GM06990 (cell line): ENCODE results near the gene SIL1.

Experiments used
- DNase-seq: peaks from one replicate; pipeline ENCODE4 v3.0.0-alpha.2; 2011; ENCODE audit not compliant: insufficient read length; ENCODE audit errors: extremely low read depth
- H3K27me3 ChIP-seq: replicated peaks from 2 replicates; pipeline ENCODE4 v1.6.0; 2011; ENCODE audit warnings: low read length; ENCODE audit not compliant: control insufficient read depth, insufficient read depth
- H3K36me3 ChIP-seq: 2 replicates; pipeline ENCODE4 v1.5.1; 2011; ENCODE audit warnings: low read length; ENCODE audit not compliant: control insufficient read depth, insufficient read depth
- H3K4me3 ChIP-seq: replicated peaks from 2 replicates; pipeline ENCODE4 v1.5.1; 2011; ENCODE audit warnings: low read depth, mild to moderate bottlenecking, control low read depth, low read length
- TF ChIP-seq, protein P1 (sequence below): IDR thresholded peaks from 2 replicates; pipeline ENCODE4 v1.5.1; 2011; ENCODE audit warnings: low read length, control low read depth, mild to moderate bottlenecking, inconsistent platforms; ENCODE audit not compliant: insufficient read depth, poor library complexity, severe bottlenecking

Gene SIL1

DNA sequence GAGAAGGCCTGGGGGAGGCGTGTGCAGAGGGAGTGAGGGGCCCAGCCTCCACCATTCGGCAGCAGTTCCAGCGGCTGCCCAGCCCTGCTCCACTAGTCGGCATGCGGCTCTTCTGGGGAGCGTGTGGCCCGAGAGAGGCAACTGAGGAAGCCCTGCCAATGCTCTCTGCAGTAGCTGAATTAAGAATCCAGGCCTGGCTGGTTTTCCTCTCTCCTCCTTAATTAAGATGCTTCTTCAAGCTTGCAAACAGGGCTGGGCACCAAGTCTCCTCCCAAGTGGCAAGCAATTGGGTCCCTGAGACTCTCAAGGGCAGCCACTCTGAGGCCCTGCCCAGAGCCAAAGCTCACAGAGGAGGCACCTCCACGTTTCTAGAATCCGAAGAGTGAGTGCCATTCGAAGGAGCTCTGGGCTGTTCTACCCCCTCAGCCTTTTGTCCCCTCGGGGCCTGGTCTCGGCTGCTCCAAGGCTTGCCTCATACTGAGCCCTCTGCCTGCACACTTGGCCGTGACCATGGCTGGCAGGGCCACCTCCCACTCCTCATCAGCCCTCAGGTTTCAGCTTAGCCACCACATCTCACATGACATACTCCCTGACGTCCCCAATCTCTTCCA lies 247.6 kb downstream of the SIL1 start:
- Histone ChIP-seq H3K27me3 (no peaks in the 10 kb centered on the region), H3K4me3 (no peak overlapping the region), H3K36me3 (peaks cover 26% of the 10 kb centered on the region)
- DNase-seq, result no peak
- TF ChIP-seq, protein P1, sequence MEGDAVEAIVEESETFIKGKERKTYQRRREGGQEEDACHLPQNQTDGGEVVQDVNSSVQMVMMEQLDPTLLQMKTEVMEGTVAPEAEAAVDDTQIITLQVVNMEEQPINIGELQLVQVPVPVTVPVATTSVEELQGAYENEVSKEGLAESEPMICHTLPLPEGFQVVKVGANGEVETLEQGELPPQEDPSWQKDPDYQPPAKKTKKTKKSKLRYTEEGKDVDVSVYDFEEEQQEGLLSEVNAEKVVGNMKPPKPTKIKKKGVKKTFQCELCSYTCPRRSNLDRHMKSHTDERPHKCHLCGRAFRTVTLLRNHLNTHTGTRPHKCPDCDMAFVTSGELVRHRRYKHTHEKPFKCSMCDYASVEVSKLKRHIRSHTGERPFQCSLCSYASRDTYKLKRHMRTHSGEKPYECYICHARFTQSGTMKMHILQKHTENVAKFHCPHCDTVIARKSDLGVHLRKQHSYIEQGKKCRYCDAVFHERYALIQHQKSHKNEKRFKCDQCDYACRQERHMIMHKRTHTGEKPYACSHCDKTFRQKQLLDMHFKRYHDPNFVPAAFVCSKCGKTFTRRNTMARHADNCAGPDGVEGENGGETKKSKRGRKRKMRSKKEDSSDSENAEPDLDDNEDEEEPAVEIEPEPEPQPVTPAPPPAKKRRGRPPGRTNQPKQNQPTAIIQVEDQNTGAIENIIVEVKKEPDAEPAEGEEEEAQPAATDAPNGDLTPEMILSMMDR, result no peak

DNA sequence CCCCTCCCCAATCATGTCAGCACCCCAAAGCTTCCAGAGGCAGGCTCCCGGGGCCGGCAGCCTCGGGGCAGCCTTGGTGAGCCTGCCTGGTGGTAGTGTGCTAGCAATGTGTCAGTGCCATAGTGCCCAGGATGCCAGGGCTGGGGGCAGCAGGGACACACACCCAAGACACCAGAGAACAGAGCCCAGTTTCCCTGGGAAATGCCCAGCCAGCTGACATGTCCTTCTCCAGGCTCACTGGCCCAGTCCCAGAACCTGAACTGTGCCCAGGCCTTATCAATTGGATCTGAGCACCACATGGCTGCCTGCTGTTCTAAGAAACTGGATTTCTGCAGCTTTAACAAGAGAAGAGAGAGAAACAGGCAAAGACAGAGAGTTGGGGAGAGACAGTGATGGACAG lies 248.2 kb downstream of the SIL1 start:
- DNase-seq, result no peak

DNA sequence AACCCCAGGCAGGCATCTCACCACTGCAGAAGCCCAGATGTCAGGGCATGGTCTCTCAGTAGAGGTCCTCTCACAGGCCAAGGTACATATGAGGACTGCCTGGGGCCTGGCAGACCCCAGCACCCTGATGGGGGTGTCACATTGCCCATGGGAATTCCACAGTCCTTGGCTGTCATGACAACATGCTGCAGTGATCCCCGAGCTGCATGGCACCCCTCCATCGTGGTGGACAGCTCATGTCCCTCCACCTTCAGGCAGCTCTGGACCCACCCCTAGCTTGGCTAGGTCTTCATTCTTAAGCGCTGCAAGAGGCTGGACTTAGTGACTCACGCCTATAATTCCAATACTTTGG lies 249.0 kb downstream of the SIL1 start:
- Histone ChIP-seq H3K4me3 (no peak overlapping the region), H3K36me3 (peaks cover 27% of the 10 kb centered on the region), H3K27me3 (no peaks in the 10 kb centered on the region)
- no peak for DNase-seq
- TF ChIP-seq, protein P1, result no peak

More for the DNA sequence above, 248.2 kb downstream of the SIL1 start:
- TF ChIP-seq, protein P1, result no peak
- peaks cover 26% of the 10 kb centered on the region for H3K36me3 ChIP-seq
- H3K4me3 ChIP-seq, result no peak overlapping the region
- no peaks in the 10 kb centered on the region for H3K27me3 ChIP-seq

DNA sequence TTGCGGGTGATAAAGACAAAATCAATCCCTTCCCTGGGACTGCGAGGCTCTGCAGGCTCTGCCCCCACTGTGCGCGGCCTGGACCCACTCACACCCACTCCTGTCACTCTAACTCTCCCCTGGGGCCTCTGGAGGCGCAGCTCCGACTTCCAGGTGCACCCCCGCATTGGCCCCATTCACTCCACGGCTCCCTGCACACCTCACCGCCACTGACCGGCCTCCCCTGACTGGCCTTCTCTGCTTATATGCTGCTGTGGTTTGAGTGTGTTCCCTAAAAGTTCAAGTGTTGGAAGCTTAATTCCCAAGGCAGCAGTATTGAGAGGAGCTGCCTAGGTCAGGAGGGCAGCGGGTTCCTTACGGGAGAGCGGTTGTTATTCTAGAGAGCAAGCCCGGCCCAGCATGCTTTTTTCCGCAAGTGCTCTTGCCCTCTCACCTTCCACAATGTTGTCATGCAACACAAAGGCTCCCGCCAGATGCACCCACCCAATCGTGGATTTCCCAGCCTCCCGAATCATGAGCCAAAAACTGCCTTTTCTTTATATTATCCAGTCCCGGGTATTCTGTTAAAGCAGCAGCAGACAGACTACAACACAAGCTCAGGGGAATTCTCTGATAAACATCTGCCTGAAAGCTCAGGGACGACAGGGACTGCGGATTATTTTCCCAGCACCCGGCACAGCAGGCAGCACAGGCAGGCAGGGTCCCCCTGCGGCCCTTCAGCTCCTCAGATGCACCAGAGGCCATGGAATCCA lies 249.5 kb downstream of the SIL1 start:
- DNase-seq, result no peak
- H3K4me3 ChIP-seq, result no peak overlapping the region
- TF ChIP-seq, protein P1, result no peak
- peaks cover 27% of the 10 kb centered on the region for H3K36me3 ChIP-seq
- H3K27me3 ChIP-seq, result no peaks in the 10 kb centered on the region

DNA sequence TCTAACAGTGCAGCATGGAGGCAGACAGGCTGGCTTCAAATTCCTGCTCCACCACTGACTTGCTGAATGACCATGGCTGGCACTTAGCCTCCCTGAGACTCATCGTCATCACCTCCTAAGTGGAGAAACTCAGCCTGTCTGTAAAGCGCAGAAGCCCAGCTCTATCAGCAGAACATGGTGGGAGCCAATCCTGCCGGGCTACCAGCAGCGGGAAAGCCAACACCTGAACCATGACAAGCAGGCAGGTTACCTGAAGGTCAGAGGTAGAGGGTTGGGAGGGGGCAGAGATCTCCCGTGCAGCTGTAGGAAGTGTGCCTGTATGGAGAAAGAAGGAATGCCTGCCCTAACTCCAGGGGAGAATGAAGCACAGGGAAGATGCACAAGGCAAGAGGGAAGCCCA lies 250.4 kb downstream of the SIL1 start:
- DNase-seq, result no peak
- TF ChIP-seq, protein P1, result no peak
- H3K4me3 ChIP-seq, result no peak overlapping the region
- no peaks in the 10 kb centered on the region for H3K27me3 ChIP-seq
- peaks cover 27% of the 10 kb centered on the region for H3K36me3 ChIP-seq
